Peyer's patch (tissue), 4 donors: ENCODE data around the gene SUPT3H.

Experiments
- CTCF ChIP-seq, 6 experiments: fragments of 450-650 bp in 4 of 6; fragments of 200-600 bp in 2 of 6; sonication (generic) in 1 of 6; IDR thresholded peaks; one replicate each; pipeline ENCODE4 v1.5.1; 2017 to 2019; ENCODE audit warnings: antibody characterized with exemption in 6 of 6, mild to moderate bottlenecking in 3 of 6, moderate library complexity in 1 of 6
- POLR2A ChIP-seq, 2 donors: fragments of 450-650 bp; IDR thresholded peaks; one replicate each; pipeline ENCODE4 v1.5.1; 2017; ENCODE audit warnings: antibody characterized with exemption in 2 of 2, mild to moderate bottlenecking in 2 of 2, moderate library complexity in 2 of 2

- TF ChIP-seq CTCF (IDR thresholded peaks at IDR 0.05) = no peak
- no peak for TF ChIP-seq POLR2A (IDR thresholded peaks at IDR 0.05)
These were observed 592.6 kb downstream of the SUPT3H start for GRCh38 chr6:44785130-44785529.
